Activated naive CD4-positive, alpha-beta T cell treated with anti-CD3 and anti-CD28 coated beads, Interleukin-2, amount 50 U/mL, for 24 hours (primary cell): ENCODE data around the gene LDLRAD2.

ENCODE experiments used
- H3K27ac Mint-ChIP-seq: one replicate; pipeline ENCODE4 v1.8.0; 2021; ENCODE audit warnings: mild to moderate bottlenecking, mixed read lengths
- H3K27me3 Mint-ChIP-seq: one replicate; pipeline ENCODE4 v1.8.0; 2021; ENCODE audit warnings: mixed read lengths
- H3K36me3 Mint-ChIP-seq: one replicate; pipeline ENCODE4 v1.8.0; 2021; ENCODE audit warnings: mixed read lengths
- H3K4me1 Mint-ChIP-seq: one replicate; pipeline ENCODE4 v1.8.0; 2021; ENCODE audit warnings: mixed read lengths
- H3K4me3 Mint-ChIP-seq: one replicate; pipeline ENCODE4 v1.8.0; 2021; ENCODE audit warnings: mild to moderate bottlenecking, mixed read lengths
- H3K9me3 Mint-ChIP-seq: one replicate; pipeline ENCODE4 v1.8.0; 2021; ENCODE audit warnings: mixed read lengths

Gene LDLRAD2

GRCh38 chr1:21869620-21870121 is 57.6 kb downstream of the LDLRAD2 start:
- Mint-ChIP-seq H3K4me3 (no peak overlapping the region), H3K36me3 (no peaks in the 10 kb centered on the region), H3K27ac (no peak overlapping the region), H3K9me3 (no peaks in the 10 kb centered on the region), H3K27me3 (no peaks in the 10 kb centered on the region), H3K4me1 (no peaks in the 10 kb centered on the region)

GRCh38 chr1:21870611-21871010 is 58.5 kb downstream of the LDLRAD2 start:
- no peaks in the 10 kb centered on the region for H3K4me1 Mint-ChIP-seq
- H3K9me3 Mint-ChIP-seq, result no peaks in the 10 kb centered on the region
- no peak overlapping the region for H3K27ac Mint-ChIP-seq
- H3K4me3 Mint-ChIP-seq, result no peak overlapping the region
- H3K36me3 Mint-ChIP-seq, result no peaks in the 10 kb centered on the region
- H3K27me3 Mint-ChIP-seq, result no peaks in the 10 kb centered on the region

GRCh38 chr1:21871943-21872342 is 59.9 kb downstream of the LDLRAD2 start:
- Mint-ChIP-seq H3K27ac (no peak overlapping the region), H3K27me3 (no peaks in the 10 kb centered on the region), H3K36me3 (no peaks in the 10 kb centered on the region), H3K4me3 (no peak overlapping the region), H3K4me1 (no peaks in the 10 kb centered on the region), H3K9me3 (no peaks in the 10 kb centered on the region)

GRCh38 chr1:21872445-21873079 is 60.5 kb downstream of the LDLRAD2 start:
- no peaks in the 10 kb centered on the region for H3K27me3 Mint-ChIP-seq
- H3K4me1 Mint-ChIP-seq, result no peaks in the 10 kb centered on the region
- H3K9me3 Mint-ChIP-seq, result no peaks in the 10 kb centered on the region
- no peaks in the 10 kb centered on the region for H3K36me3 Mint-ChIP-seq
- H3K4me3 Mint-ChIP-seq, result no peak overlapping the region
- no peak overlapping the region for H3K27ac Mint-ChIP-seq

- no peak overlapping the region for H3K4me3 Mint-ChIP-seq
- H3K27me3 Mint-ChIP-seq, result no peaks in the 10 kb centered on the region
- no peaks in the 10 kb centered on the region for H3K4me1 Mint-ChIP-seq
- H3K27ac Mint-ChIP-seq, result no peak overlapping the region
- H3K36me3 Mint-ChIP-seq, result no peaks in the 10 kb centered on the region
- H3K9me3 Mint-ChIP-seq, result no peaks in the 10 kb centered on the region
These were observed 61.1 kb downstream of the LDLRAD2 start for GRCh38 chr1:21873174-21873573.

- H3K9me3 Mint-ChIP-seq, result no peaks in the 10 kb centered on the region
- H3K4me3 Mint-ChIP-seq, result no peak overlapping the region
- H3K27ac Mint-ChIP-seq, result no peak overlapping the region
- no peaks in the 10 kb centered on the region for H3K4me1 Mint-ChIP-seq
- no peaks in the 10 kb centered on the region for H3K27me3 Mint-ChIP-seq
- no peaks in the 10 kb centered on the region for H3K36me3 Mint-ChIP-seq
These were observed 61.7 kb downstream of the LDLRAD2 start for GRCh38 chr1:21873761-21874160.

- Mint-ChIP-seq H3K9me3 (no peaks in the 10 kb centered on the region), H3K4me1 (no peaks in the 10 kb centered on the region), H3K27me3 (no peaks in the 10 kb centered on the region), H3K4me3 (no peak overlapping the region), H3K27ac (no peak overlapping the region), H3K36me3 (no peaks in the 10 kb centered on the region)
These were observed 62.3 kb downstream of the LDLRAD2 start for GRCh38 chr1:21874328-21874727.
